Measurements from ENCODE around the gene MRGPRX1. TPM values are rescaled to one million over a fixed set of nuclear protein-coding genes. Genes with fewer than 3 reads are reported as not detected.

The MRGPRX1 gene
- total and polyA plus RNA-seq, 9 of the 15 experiments (the other 6 are each of a cell fraction or from before 2014, with no cell fraction given) = not detected

DNA sequence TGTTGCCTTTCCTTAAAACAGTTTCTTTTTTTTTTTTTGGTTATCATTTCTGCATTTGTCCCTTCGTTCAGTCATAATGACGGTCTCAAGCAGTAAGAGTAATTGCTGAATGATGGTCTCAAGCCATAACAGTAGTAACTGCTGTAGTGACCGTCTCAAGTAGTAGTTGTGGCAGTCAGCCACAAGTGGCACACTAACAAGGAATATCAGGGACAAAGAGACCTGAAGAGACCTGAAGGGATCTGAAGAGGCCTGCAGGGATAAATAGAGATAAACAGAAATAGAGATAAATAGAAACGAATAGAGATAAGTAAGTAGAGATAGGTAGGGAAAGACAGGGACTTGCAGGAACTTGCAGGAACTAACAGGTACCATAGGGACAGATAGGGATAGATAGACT is 42.7 kb upstream of the MRGPRX1 start:
- H3K4me3 ChIP-seq = no peak overlapping the region
- no peak overlapping the region for H2AFZ ChIP-seq (ENCODE audit: low read depth, low read length)
- no peaks in the 10 kb centered on the region for H3K9me1 ChIP-seq (ENCODE audit: control insufficient read depth, insufficient read depth, low read length)
- no peak overlapping the region for H3K9ac ChIP-seq (ENCODE audit: insufficient read depth in 1 of 2, low read depth in 2 of 2, low read length in 2 of 2)
- no peak overlapping the region for H3K4me2 ChIP-seq (ENCODE audit: insufficient read depth, low read length)
- ChIA-PET POLR2A (interaction anchor here (0.7 kb wide), 1 partner anchor 22 kb away, joined by 3 read pairs; no protein-coding TSS in a partner anchor), CTCF (ENCODE audit: low intra/inter-chr PET ratio) (no interaction called here)
- H3K9me3 ChIP-seq (replicated peaks; ENCODE audit: control insufficient read depth, insufficient read depth, low read depth, low read length) = no peaks in the 10 kb centered on the region
- FAIRE-seq = no peak
- no peaks in the 10 kb centered on the region for H4K20me1 ChIP-seq (replicated peaks; ENCODE audit: control insufficient read depth, insufficient read depth, low read length)
- H3K36me3 ChIP-seq (ENCODE audit: control insufficient read depth, insufficient read depth, low read length) = no peaks in the 10 kb centered on the region
- TF ChIP-seq MBD1 (CRISPR knock-in tag; IDR thresholded peaks at IDR 0.05) = no peak
- TF ChIP-seq E2F4 (CRISPR knock-in tag; IDR thresholded peaks at IDR 0.05; ENCODE audit: low read depth) = no peak
- no peak for TF ChIP-seq ZNF217 (CRISPR knock-in tag; IDR thresholded peaks at IDR 0.05)
- TF ChIP-seq ZBTB11 (CRISPR knock-in tag; IDR thresholded peaks at IDR 0.05) = no peak
- TF ChIP-seq MTA3 (IDR thresholded peaks at IDR 0.05; ENCODE audit: borderline replicate concordance) = no peak
- 0% methylated on average over 4 of the region's 4 CpGs for WGBS (ENCODE audit: insufficient coverage, low coverage, missing lambda C conversion rate)
- no peaks in the 10 kb centered on the region for H3K4me1 ChIP-seq (replicated peaks in 1 of 2; ENCODE audit: control insufficient read depth in 2 of 2, insufficient read depth in 2 of 2, low read length in 2 of 2)
- DNase-seq (ENCODE audit: extremely low read depth in 1 of 4, low spot score in 3 of 4) = no peak
- in situ Hi-C loops (cut with MboI) = no loop called here
- no peak overlapping the region for H3K27ac ChIP-seq (ENCODE audit: extremely low read depth, low read depth, low read length)
- BruUV-seq (replicated peaks) = no TSS peak
- H3K79me2 ChIP-seq (ENCODE audit: control insufficient read depth, insufficient read depth, low read length) = no peaks in the 10 kb centered on the region
- ATAC-seq = no peak
- intact Hi-C loops (cut with micrococcal nuclease) = no loop called here
- peaks cover 0 to 2% of the 10 kb centered on the region in 2 experiments; a peak in 1 of 5 replicates for H3K27me3 ChIP-seq (ENCODE audit: control insufficient read depth in 2 of 2, insufficient read depth in 2 of 2, low read length in 2 of 2)
